Nucleus accumbens (tissue), 56 donors: Measurements from ENCODE around the gene ARHGEF39.
"Not testable (repeated sequence)": the region's sequence is repeated elsewhere in the genome, so short reads cannot be mapped to it uniquely, and the experiment has no call there.

Experiments used
- DNase-seq, 56 donors: peaks; one replicate each; lab custom pipeline; 2025; lab: John Stamatoyannopoulos, UW

Gene ARHGEF39

GRCh38 chr9:35636135-35636876 is 28.7 kb downstream of the ARHGEF39 start:
- DNase-seq = no peak

- DNase-seq = no peak
These were observed 29.3 kb downstream of the ARHGEF39 start for GRCh38 chr9:35635730-35636129.

- DNase-seq = no peak
These were observed 35.4 kb downstream of the ARHGEF39 start for GRCh38 chr9:35629597-35629996.

GRCh38 chr9:35628389-35628991 is 36.5 kb downstream of the ARHGEF39 start:
- peak in 3 of 56 donors; percentile 5 to 29 (median 13) for DNase-seq

- DNase-seq = no peak
These were observed 37.4 kb downstream of the ARHGEF39 start for GRCh38 chr9:35627575-35627974.

- no peak for DNase-seq
These were observed 45.2 kb downstream of the ARHGEF39 start for GRCh38 chr9:35619800-35620158.

GRCh38 chr9:35618854-35619799 is 45.9 kb downstream of the ARHGEF39 start:
- no peak for DNase-seq

GRCh38 chr9:35618325-35618727 is 46.7 kb downstream of the ARHGEF39 start, which contains the start of gene CD72:
Gene CD72, minus strand, starts transcription at chr9:35618413. Its CDS starts 110 bp downstream, at chr9:35618303.
- no peak for DNase-seq

GRCh38 chr9:35617548-35617947 is 47.4 kb downstream of the ARHGEF39 start:
- no peak for DNase-seq

GRCh38 chr9:35616681-35617459 is 48.1 kb downstream of the ARHGEF39 start:
- DNase-seq = peak in 16 of 56 donors; percentile 6 to 57 (median 20)

- DNase-seq = no peak
These were observed 48.9 kb downstream of the ARHGEF39 start for GRCh38 chr9:35615981-35616680.

GRCh38 chr9:35612843-35613242 is 52.2 kb downstream of the ARHGEF39 start:
- no peak for DNase-seq

GRCh38 chr9:35612066-35612465 is 52.9 kb downstream of the ARHGEF39 start:
- DNase-seq = not testable (repeated sequence)

- DNase-seq = peak in 27 of 56 donors; percentile 8 to 69 (median 24)
These were observed 53.7 kb downstream of the ARHGEF39 start for GRCh38 chr9:35611230-35611797.

- no peak for DNase-seq
These were observed 55.2 kb downstream of the ARHGEF39 start for GRCh38 chr9:35609820-35610163.
